CD8-positive, alpha-beta memory T cell (primary cell): ENCODE data around the gene ZDHHC11B. TPM values are rescaled to one million over a fixed set of nuclear protein-coding genes. Genes with fewer than 3 reads are reported as not detected.
"Not testable (repeated sequence)": the region's sequence is repeated elsewhere in the genome, so short reads cannot be mapped to it uniquely, and the experiment has no call there.

ENCODE experiments used
- CTCF ChIA-PET: fragments of 350-600 bp; sonication (Branson Sonifier 250); formaldehyde crosslinking; loops from one replicate; lab custom pipeline; 2021; ENCODE audit warnings: antibody characterized with exemption; lab: Charles Lee
- POLR2A ChIA-PET: fragments of 350-600 bp; sonication (Branson Sonifier 250); formaldehyde crosslinking; loops from one replicate; lab custom pipeline; 2021; ENCODE audit warnings: antibody characterized with exemption; lab: Charles Lee
- DNase-seq, 5 donors: peaks; one replicate each; pipeline versions ENCODE4 v3.0.0 to v3.0.0-alpha.2; 2020 to 2022; ENCODE audit warnings: mixed read lengths in 1 of 5
- H3K27ac ChIP-seq: one replicate; pipeline ENCODE4 v1.7.0; 2013; ENCODE audit warnings: low read depth, mild to moderate bottlenecking, low read length, moderate library complexity
- H3K27me3 ChIP-seq: 2 replicates; pipeline ENCODE4 v1.7.0; 2013; ENCODE audit warnings: low read length, mild to moderate bottlenecking; ENCODE audit not compliant: insufficient read depth, poor library complexity, severe bottlenecking
- H3K36me3 ChIP-seq: 2 replicates; pipeline ENCODE4 v1.7.0; 2013; ENCODE audit warnings: mild to moderate bottlenecking, low read length, moderate library complexity; ENCODE audit not compliant: insufficient read depth
- H3K4me1 ChIP-seq: 2 replicates; pipeline ENCODE4 v1.7.0; 2013; ENCODE audit warnings: mild to moderate bottlenecking, low read length, moderate library complexity; ENCODE audit not compliant: insufficient read depth
- H3K4me3 ChIP-seq: 2 replicates; pipeline ENCODE4 v1.7.0; 2013; ENCODE audit warnings: mild to moderate bottlenecking, low read length
- H3K9me3 ChIP-seq: 2 replicates; pipeline ENCODE4 v1.7.0; 2013; ENCODE audit warnings: mild to moderate bottlenecking, low read length
- H3K27ac Mint-ChIP-seq, 8 donors: one replicate each; pipeline ENCODE4 v1.8.0; 2020 to 2021; ENCODE audit warnings: mixed read lengths in 8 of 8, mild to moderate bottlenecking in 6 of 8, inconsistent platforms in 3 of 8, moderate library complexity in 3 of 8
- H3K27me3 Mint-ChIP-seq, 2 donors: one replicate each; pipeline ENCODE4 v1.8.0; 2020 to 2021; ENCODE audit warnings: mixed read lengths in 2 of 2, mild to moderate bottlenecking in 1 of 2, moderate library complexity in 1 of 2
- H3K36me3 Mint-ChIP-seq, 3 donors: one replicate each; pipeline ENCODE4 v1.8.0; 2020 to 2021; ENCODE audit warnings: mixed read lengths in 3 of 3, inconsistent platforms in 1 of 3, mild to moderate bottlenecking in 1 of 3
- H3K4me1 Mint-ChIP-seq, 3 donors: one replicate each; pipeline ENCODE4 v1.8.0; 2020 to 2021; ENCODE audit warnings: mixed read lengths in 3 of 3, inconsistent platforms in 1 of 3, mild to moderate bottlenecking in 1 of 3
- H3K4me3 Mint-ChIP-seq, 7 donors: one replicate each; pipeline ENCODE4 v1.8.0; 2020 to 2021; ENCODE audit warnings: mixed read lengths in 7 of 7, mild to moderate bottlenecking in 6 of 7, moderate library complexity in 4 of 7, inconsistent platforms in 2 of 7
- H3K9me3 Mint-ChIP-seq, 5 donors: one replicate each; pipeline ENCODE4 v1.8.0; 2020 to 2022; ENCODE audit warnings: mixed read lengths in 5 of 5, mild to moderate bottlenecking in 3 of 5, moderate library complexity in 2 of 5, inconsistent platforms in 1 of 5
- polyA plus RNA-seq: library from polyadenylated mRNA; unstranded; fragments of 300-500 nt; fragmentation: Illumina TruSeq; gene quantifications from one replicate; pipeline ENCODE4 v1.2.3, GENCODE V29; 2021
- total RNA-seq, 2 experiments: library from RNA; stranded (reverse); gene quantifications; one replicate each; pipeline ENCODE4 v1.2.3, GENCODE V29; 2021

The ZDHHC11B gene
- total and polyA plus RNA-seq, 3 experiments from 2014 or later: 0.40 to 0.55 TPM; not detected in 1

DNA sequence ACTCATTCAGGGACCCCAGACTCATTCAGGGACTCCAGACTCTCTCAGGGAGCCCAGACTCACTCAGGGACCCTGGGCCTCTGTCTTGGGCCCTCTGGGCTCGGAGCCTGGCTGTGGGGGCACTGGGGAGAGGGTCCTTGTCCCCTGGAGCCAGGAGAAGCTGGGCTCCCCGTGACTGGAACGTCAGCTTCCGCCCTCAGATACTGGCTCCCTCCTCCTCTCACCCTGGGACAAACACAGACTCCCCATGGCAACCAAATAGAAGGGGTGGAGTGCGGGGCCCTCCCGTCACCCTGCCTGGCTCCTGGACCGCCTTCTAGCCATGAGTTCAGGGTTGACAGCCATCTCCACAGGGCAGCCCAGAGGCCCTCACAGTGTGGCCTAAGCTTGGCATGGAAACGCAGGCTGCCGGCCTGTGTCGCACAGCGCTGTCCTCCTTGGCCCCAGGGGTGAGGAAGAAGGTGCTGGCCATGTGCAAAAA is 27.6 kb downstream of the ZDHHC11B start:
- DNase-seq: no peak
- Histone ChIP-seq H3K4me1 (peaks cover 11% of the 10 kb centered on the region), H3K27me3 (no peaks in the 10 kb centered on the region), H3K27ac (no peak overlapping the region), H3K9me3 (no peaks in the 10 kb centered on the region), H3K36me3 (no peaks in the 10 kb centered on the region), H3K4me3 (no peak overlapping the region)
- Mint-ChIP-seq H3K4me3 (no peak overlapping the region), H3K9me3 (no peaks in the 10 kb centered on the region), H3K4me1 (peaks cover 7 to 20% (median 14%) of the 10 kb centered on the region in 3 donors), H3K27ac (peak overlapping the region in 2 of 8 donors; percentile 29 to 78), H3K27me3 (peaks cover 0 to 2% of the 10 kb centered on the region in 2 donors), H3K36me3 (no peaks in the 10 kb centered on the region)
- ChIA-PET CTCF (no interaction called here), POLR2A (no interaction called here)

DNA sequence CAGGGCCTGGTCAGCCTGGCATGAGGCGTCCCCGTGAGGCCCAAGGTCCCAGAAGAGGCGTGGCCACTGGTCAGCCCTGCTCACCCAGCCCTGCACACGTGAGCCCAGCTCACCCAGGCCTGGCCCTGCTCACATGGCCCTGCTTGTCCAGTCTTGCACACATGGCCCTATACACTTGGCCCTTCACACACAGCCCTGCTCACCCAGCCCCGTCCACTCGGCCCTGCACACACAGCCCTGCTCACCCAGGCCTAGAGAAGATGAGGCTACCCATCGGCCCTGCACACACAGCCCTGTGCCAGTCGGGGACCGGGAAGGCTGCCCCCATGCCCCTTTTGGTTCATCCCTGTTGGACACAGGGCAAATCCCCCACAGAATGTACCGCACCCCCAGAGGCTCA is 28.4 kb downstream of the ZDHHC11B start:
- no peaks in the 10 kb centered on the region for H3K36me3 ChIP-seq
- no peaks in the 10 kb centered on the region for H3K27me3 ChIP-seq
- H3K9me3 ChIP-seq: no peaks in the 10 kb centered on the region
- Mint-ChIP-seq H3K9me3 (no peaks in the 10 kb centered on the region), H3K4me1 (peaks cover 7 to 20% (median 14%) of the 10 kb centered on the region in 3 donors), H3K4me3 (no peak overlapping the region), H3K36me3 (no peaks in the 10 kb centered on the region), H3K27ac (peak overlapping the region in 2 of 8 donors; percentile 40 to 56), H3K27me3 (peaks cover 0 to under 1% of the 10 kb centered on the region in 2 donors)
- ChIA-PET POLR2A (no interaction called here), CTCF (no interaction called here)
- H3K4me3 ChIP-seq: no peak overlapping the region
- H3K4me1 ChIP-seq: peaks cover 11% of the 10 kb centered on the region
- H3K27ac ChIP-seq: no peak overlapping the region
- no peak for DNase-seq

DNA sequence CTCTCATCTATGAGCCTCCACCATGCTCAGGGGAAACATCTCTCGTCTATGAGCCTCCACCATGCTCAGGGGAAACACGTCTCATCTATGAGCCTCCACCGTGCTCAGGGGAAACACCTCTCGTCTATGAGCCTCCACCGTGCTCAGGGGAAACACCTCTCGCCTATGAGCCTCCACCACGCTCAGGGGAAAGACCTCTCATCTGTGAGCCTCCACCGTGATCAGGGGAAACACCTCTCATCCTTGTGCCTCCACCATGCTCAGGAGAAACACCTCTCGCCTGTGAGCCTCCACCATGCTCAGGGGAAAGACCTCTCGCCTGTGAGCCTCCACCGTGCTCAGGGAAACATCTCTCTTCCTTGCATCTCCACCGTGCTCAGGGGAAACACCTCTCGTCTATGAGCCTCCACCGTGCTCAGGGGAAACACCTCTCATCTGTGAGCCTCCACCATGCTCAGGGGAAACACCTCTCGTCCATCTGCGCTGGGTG is 30.3 kb downstream of the ZDHHC11B start:
- CTCF ChIA-PET, H3K9me3 Mint-ChIP-seq, H3K4me3 ChIP-seq, H3K27me3 ChIP-seq, H3K4me3 Mint-ChIP-seq, POLR2A ChIA-PET, H3K36me3 Mint-ChIP-seq, H3K36me3 ChIP-seq, H3K27me3 Mint-ChIP-seq, DNase-seq, H3K27ac ChIP-seq, H3K9me3 ChIP-seq: not testable (repeated sequence)
- peaks cover 5 to 16% (median 11%) of the 10 kb centered on the region in 3 donors for H3K4me1 Mint-ChIP-seq
- H3K4me1 ChIP-seq: peaks cover 10% of the 10 kb centered on the region
- peak overlapping the region in 3 of 8 donors; percentile 38 to 80 (median 56) for H3K27ac Mint-ChIP-seq

DNA sequence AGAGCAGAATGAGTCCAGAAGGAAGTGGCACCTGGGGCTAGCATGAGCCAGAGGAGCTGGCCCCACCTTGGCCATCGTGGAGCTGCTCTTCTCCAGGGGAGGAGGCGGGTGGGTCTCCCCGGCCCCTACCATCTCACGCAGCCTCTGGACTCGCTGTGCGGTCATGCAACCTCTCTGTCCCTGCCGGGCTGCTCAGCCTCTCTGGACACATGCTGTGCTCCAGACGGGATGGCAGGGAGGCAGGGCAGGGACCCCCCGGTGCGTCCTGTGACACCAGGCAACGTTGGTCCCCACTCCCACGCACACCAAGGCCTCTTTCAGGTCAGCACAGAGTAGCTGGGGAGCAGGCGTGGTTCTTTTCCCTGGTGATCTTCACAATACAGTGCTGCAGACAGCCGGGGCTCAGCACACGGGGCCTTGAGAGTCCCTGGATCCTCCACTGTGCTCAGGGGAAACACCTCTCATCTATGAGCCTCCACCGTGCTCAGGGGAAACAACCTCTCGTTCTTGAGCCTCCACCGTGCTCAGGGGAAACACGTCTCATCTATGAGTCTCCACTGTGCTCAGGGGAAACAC is 30.9 kb downstream of the ZDHHC11B start:
- Mint-ChIP-seq H3K4me1 (peaks cover 0 to 11% (median 6%) of the 10 kb centered on the region in 3 donors), H3K27ac (peak overlapping the region in 2 of 8 donors; percentile 21 to 38)
- H3K36me3 ChIP-seq, POLR2A ChIA-PET, H3K4me3 Mint-ChIP-seq, CTCF ChIA-PET, H3K9me3 ChIP-seq, H3K27ac ChIP-seq, H3K4me3 ChIP-seq, DNase-seq, H3K36me3 Mint-ChIP-seq, H3K27me3 ChIP-seq, H3K27me3 Mint-ChIP-seq, H3K4me1 ChIP-seq, H3K9me3 Mint-ChIP-seq: not testable (repeated sequence)

- H3K4me3 ChIP-seq, H3K4me3 Mint-ChIP-seq, H3K27ac ChIP-seq, POLR2A ChIA-PET, H3K9me3 Mint-ChIP-seq, H3K4me1 ChIP-seq, H3K9me3 ChIP-seq, H3K36me3 Mint-ChIP-seq, H3K27me3 Mint-ChIP-seq, H3K27ac Mint-ChIP-seq, H3K36me3 ChIP-seq, H3K27me3 ChIP-seq, H3K4me1 Mint-ChIP-seq, CTCF ChIA-PET, DNase-seq: not testable (repeated sequence)
Observed at GRCh38 chr5:752532-753115, 31.9 kb downstream of the ZDHHC11B start.

GRCh38 chr5:751992-752391 is 32.5 kb downstream of the ZDHHC11B start:
- H3K4me3 ChIP-seq, H3K4me1 ChIP-seq, H3K27ac ChIP-seq, H3K27me3 Mint-ChIP-seq, POLR2A ChIA-PET, DNase-seq, H3K27me3 ChIP-seq, H3K9me3 Mint-ChIP-seq, H3K9me3 ChIP-seq, H3K4me1 Mint-ChIP-seq, H3K27ac Mint-ChIP-seq, CTCF ChIA-PET, H3K4me3 Mint-ChIP-seq, H3K36me3 Mint-ChIP-seq, H3K36me3 ChIP-seq: not testable (repeated sequence)

- H3K27ac Mint-ChIP-seq: no peak overlapping the region
- no peaks in the 10 kb centered on the region for H3K9me3 Mint-ChIP-seq
- H3K36me3 ChIP-seq: no peaks in the 10 kb centered on the region
- H3K4me3 ChIP-seq: no peak overlapping the region
- ChIA-PET POLR2A (no interaction called here), CTCF (no interaction called here)
- H3K27me3 Mint-ChIP-seq: no peaks in the 10 kb centered on the region
- no peaks in the 10 kb centered on the region for H3K36me3 Mint-ChIP-seq
- no peaks in the 10 kb centered on the region for H3K9me3 ChIP-seq
- no peak for DNase-seq
- H3K4me1 Mint-ChIP-seq: peaks cover 0 to 5% (median 2%) of the 10 kb centered on the region in 3 donors
- H3K4me1 ChIP-seq: no peaks in the 10 kb centered on the region
- no peak overlapping the region for H3K27ac ChIP-seq
- no peaks in the 10 kb centered on the region for H3K27me3 ChIP-seq
- H3K4me3 Mint-ChIP-seq: no peak overlapping the region
Observed at GRCh38 chr5:751496-751895, 33.0 kb downstream of the ZDHHC11B start.

DNA sequence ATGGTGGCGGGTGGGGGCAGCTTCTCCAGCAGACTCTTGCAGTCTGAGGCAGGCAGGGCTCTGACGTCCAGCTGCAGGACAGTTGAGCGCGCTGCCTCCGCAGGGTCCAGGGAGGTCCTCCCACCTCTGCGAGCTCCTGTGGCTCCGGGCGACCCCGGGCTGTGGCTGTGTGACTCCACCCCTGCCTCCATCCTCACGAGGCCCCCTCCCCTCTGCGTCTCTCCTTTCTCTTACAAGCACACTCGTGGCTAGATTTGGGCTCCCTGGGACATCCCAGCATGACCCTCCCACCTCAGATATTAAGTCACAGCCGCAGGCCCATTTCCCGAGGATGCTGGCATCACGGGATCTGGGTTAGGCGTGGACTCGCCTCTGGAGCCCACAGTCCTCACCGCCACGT is 34.3 kb downstream of the ZDHHC11B start:
- POLR2A ChIA-PET, DNase-seq, H3K36me3 ChIP-seq, CTCF ChIA-PET, H3K4me3 ChIP-seq, H3K4me1 Mint-ChIP-seq, H3K36me3 Mint-ChIP-seq, H3K4me1 ChIP-seq, H3K9me3 Mint-ChIP-seq, H3K27ac ChIP-seq, H3K27me3 Mint-ChIP-seq, H3K4me3 Mint-ChIP-seq, H3K27me3 ChIP-seq, H3K27ac Mint-ChIP-seq, H3K9me3 ChIP-seq: not testable (repeated sequence)
